Subcutaneous abdominal adipose tissue (tissue), 5 donors: ENCODE data around the gene CTTNBP2.

Experiments used
- H3K27ac ChIP-seq: one replicate; pipeline ENCODE4 v1.7.0; 2013; ENCODE audit warnings: low read depth, mild to moderate bottlenecking, inconsistent platforms, low read length, moderate library complexity
- H3K27me3 ChIP-seq, 5 donors: one replicate each; pipeline ENCODE4 v1.7.0; 2013; ENCODE audit warnings: low read length in 5 of 5, inconsistent platforms in 1 of 5; ENCODE audit not compliant: control insufficient read depth in 5 of 5, insufficient read depth in 4 of 5
- H3K36me3 ChIP-seq, 5 donors: one replicate each; pipeline ENCODE4 v1.7.0; 2013; ENCODE audit warnings: low read length in 5 of 5; ENCODE audit not compliant: control insufficient read depth in 5 of 5, insufficient read depth in 5 of 5
- H3K4me1 ChIP-seq, 5 donors: one replicate each; pipeline ENCODE4 v1.7.0; 2013; ENCODE audit warnings: low read length in 5 of 5, mild to moderate bottlenecking in 3 of 5, moderate library complexity in 1 of 5; ENCODE audit not compliant: control insufficient read depth in 5 of 5, insufficient read depth in 5 of 5
- H3K4me3 ChIP-seq, 5 donors: one replicate each; pipeline ENCODE4 v1.7.0; 2013; ENCODE audit warnings: low read length in 5 of 5, low read depth in 1 of 5
- H3K9ac ChIP-seq, 5 donors: one replicate each; pipeline ENCODE4 v1.7.0; 2013; ENCODE audit warnings: low read length in 5 of 5, mild to moderate bottlenecking in 4 of 5, moderate library complexity in 3 of 5
- H3K9me3 ChIP-seq, 5 donors: one replicate each; pipeline ENCODE4 v1.7.0; 2013; ENCODE audit warnings: low read length in 5 of 5; ENCODE audit not compliant: control insufficient read depth in 5 of 5
- donor health status: healthy.
- donor health status: healthy.
- donor health status: healthy.
- donor health status: healthy.
- donor health status: healthy.

CTTNBP2 gene, protein sequence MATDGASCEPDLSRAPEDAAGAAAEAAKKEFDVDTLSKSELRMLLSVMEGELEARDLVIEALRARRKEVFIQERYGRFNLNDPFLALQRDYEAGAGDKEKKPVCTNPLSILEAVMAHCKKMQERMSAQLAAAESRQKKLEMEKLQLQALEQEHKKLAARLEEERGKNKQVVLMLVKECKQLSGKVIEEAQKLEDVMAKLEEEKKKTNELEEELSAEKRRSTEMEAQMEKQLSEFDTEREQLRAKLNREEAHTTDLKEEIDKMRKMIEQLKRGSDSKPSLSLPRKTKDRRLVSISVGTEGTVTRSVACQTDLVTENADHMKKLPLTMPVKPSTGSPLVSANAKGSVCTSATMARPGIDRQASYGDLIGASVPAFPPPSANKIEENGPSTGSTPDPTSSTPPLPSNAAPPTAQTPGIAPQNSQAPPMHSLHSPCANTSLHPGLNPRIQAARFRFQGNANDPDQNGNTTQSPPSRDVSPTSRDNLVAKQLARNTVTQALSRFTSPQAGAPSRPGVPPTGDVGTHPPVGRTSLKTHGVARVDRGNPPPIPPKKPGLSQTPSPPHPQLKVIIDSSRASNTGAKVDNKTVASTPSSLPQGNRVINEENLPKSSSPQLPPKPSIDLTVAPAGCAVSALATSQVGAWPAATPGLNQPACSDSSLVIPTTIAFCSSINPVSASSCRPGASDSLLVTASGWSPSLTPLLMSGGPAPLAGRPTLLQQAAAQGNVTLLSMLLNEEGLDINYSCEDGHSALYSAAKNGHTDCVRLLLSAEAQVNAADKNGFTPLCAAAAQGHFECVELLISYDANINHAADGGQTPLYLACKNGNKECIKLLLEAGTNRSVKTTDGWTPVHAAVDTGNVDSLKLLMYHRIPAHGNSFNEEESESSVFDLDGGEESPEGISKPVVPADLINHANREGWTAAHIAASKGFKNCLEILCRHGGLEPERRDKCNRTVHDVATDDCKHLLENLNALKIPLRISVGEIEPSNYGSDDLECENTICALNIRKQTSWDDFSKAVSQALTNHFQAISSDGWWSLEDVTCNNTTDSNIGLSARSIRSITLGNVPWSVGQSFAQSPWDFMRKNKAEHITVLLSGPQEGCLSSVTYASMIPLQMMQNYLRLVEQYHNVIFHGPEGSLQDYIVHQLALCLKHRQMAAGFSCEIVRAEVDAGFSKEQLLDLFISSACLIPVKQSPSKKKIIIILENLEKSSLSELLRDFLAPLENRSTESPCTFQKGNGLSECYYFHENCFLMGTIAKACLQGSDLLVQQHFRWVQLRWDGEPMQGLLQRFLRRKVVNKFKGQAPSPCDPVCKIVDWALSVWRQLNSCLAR (N-terminal part only)

DNA sequence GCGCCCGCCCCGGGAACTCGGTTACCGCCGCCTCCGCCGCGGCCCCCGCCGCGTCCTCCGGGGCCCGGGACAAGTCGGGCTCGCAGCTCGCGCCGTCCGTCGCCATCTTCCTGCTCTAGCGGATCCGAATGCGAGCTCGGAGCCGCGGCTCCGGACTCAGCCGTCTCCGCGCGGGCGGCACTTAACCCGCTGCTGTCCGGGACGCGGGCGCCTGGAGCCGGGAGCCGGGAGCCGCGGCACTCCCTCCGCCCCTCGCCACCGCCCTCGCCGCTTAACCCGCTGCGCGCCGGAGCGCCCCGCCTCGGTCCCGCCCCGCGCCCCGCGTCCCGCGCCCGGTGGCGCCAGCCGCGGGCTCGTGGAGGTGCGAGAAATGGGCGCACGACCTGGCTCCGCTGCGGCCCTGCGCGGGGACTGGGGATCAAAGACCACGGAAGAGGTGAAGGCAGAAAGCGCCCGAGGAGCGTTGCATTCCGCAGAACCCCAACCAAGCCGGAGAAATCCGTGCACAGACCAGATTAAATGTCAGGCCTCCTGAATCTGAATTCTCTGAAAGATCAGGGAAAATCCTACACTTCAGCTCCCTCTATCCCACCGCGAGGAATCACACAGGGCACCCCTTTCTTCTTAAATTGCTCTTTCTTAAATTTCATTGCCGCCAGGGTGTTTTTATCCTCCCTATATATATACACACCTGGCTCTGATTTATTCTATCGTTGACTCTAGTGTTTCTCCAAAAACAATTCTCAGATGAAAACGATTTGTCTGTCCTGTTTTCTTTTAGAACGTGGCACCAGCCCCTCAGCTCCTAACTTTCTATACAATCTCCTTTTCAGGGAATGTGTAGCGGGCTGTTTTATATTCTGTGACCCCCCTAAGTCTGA lies at the start of gene CTTNBP2:
Gene CTTNBP2, minus strand, starts transcription at position 132 of the 881 bp plus-strand sequence. Its CDS starts 26 bp downstream, at position 106.
- H3K27me3 ChIP-seq, result no peaks in the 10 kb centered on the region
- peak within 1 kb of the TSS; percentile 77 to 98 (median 89) for H3K4me3 ChIP-seq
- peak within 1 kb of the TSS; percentile 57 to 86 (median 72) for H3K9ac ChIP-seq
- peak within 1 kb of the TSS; percentile 32 for H3K27ac ChIP-seq
- H3K9me3 ChIP-seq, result no peaks in the 10 kb centered on the region
- H3K36me3 ChIP-seq, result no peaks in the 10 kb centered on the region
- H3K4me1 ChIP-seq, result peaks cover 0 to 33% (median 27%) of the 10 kb centered on the region in 5 donors

DNA sequence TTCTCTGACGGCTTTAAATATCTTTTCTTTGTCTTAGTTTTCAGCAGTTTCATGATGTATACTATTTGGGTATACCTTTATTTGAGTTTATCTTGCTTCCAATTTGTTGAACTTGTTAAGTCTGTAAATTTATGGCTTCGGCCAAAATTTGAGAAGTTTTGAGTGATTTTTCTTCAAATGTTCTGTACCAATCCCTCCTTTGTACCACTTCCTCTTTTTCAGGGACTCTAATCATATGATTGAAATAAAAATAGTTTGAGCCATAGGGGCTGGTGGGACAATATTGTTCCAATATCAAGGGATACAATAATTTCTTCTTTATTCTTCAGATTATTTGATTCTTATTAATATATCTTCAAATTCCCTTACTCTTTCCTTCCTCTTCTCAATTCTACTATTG lies 43.1 kb upstream of the CTTNBP2 start:
- H3K27ac ChIP-seq, result no peak overlapping the region
- no peak overlapping the region for H3K9ac ChIP-seq
- no peaks in the 10 kb centered on the region for H3K36me3 ChIP-seq

DNA sequence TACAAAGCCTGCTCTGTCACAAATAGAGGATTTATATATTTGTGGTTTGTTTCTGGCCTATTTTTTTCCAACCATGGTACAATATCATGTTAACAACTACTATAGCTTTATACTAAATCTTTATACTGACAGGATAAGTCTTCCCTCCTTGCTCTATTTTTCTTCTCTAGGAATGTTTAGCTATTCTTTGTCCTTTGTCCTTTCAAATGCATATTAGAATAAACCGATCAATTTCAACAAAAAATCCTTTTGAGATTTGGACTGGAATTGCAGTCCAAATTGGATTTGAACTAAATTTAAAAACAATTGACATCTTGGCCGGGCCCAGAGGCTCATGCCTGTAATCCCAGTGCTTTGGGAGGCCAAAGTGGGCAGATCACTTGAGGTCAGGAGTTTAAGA lies 39.2 kb upstream of the CTTNBP2 start:
- no peaks in the 10 kb centered on the region for H3K27me3 ChIP-seq
- no peak overlapping the region for H3K4me3 ChIP-seq
- no peak overlapping the region for H3K9ac ChIP-seq
- H3K36me3 ChIP-seq, result no peaks in the 10 kb centered on the region
- H3K9me3 ChIP-seq, result peaks cover 0 to 6% (median 0%) of the 10 kb centered on the region in 5 donors
- no peak overlapping the region for H3K27ac ChIP-seq
- no peaks in the 10 kb centered on the region for H3K4me1 ChIP-seq

More for the DNA sequence above, 43.1 kb upstream of the CTTNBP2 start:
- H3K9me3 ChIP-seq, result peaks cover 0 to 6% (median 0%) of the 10 kb centered on the region in 5 donors
- no peaks in the 10 kb centered on the region for H3K27me3 ChIP-seq
- no peak overlapping the region for H3K4me3 ChIP-seq
- H3K4me1 ChIP-seq, result no peaks in the 10 kb centered on the region

DNA sequence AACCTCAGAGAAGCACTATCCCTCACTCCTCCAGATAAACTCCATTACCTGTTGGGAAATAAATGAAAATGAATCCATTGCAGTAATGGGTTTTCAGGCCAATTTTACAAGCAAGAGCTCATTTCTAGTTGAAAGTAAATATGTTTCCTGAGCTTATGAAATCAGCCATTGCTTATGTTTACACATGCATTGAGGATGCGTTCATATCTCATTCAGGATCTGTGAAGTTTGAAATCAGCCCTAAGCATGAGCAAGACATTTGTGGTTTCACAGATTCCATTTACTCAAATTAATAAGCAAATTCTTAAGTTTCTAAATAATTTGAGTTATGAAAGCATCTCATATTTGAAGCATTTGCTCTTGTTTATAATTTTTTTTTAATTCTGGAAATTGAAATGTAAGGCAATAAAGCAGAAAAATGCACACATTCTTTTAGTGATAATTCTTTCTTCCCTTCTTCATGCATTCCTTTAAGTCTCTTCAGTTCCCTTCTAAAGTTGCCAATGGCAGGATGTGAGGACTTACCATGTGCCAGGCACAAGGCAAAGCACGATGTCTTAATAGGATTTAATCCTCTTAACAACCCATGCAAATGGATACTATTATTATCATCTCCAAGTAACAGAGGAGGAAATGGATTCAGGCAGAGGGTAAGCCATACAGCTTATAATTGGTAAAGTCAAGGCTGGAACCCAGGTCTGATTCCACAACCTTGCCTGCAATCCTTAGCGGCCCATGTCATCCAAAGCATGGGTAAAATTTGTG lies 35.0 kb upstream of the CTTNBP2 start:
- H3K4me1 ChIP-seq, result no peaks in the 10 kb centered on the region
- H3K27ac ChIP-seq, result no peak overlapping the region
- no peaks in the 10 kb centered on the region for H3K9me3 ChIP-seq
- no peak overlapping the region for H3K4me3 ChIP-seq
- no peaks in the 10 kb centered on the region for H3K36me3 ChIP-seq
- no peaks in the 10 kb centered on the region for H3K27me3 ChIP-seq
- H3K9ac ChIP-seq, result no peak overlapping the region

DNA sequence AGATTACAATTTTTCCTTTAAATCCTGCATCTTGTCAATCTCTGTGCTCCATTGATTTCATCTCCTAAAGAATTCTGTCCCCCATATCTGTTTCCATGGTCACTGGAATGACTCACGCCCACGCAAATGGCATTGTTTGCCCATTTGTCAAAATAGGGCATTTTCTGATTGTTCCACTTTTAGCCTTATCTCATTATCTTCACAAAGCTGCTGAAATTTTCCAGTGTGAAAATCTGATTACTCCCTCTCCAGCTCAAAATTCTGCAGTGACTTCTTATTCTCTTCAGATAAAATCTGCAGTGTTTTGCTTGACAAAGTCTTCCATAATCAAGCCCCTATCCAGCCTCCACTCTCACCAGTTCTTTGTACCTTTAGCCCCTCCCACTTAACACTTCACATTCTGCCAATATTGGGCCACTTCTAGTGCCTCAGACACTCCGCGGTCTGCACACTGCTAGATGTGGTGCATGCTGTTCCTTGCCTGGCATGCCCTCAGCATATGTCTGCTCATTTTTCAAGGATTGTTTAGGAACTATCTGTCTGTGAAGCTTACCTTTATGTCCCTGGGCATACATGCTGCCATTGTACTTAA lies 33.9 kb upstream of the CTTNBP2 start:
- no peak overlapping the region for H3K27ac ChIP-seq
- H3K9ac ChIP-seq, result no peak overlapping the region
- H3K4me1 ChIP-seq, result no peaks in the 10 kb centered on the region
- no peak overlapping the region for H3K4me3 ChIP-seq
- H3K27me3 ChIP-seq, result no peaks in the 10 kb centered on the region
- no peaks in the 10 kb centered on the region for H3K9me3 ChIP-seq
- no peaks in the 10 kb centered on the region for H3K36me3 ChIP-seq

DNA sequence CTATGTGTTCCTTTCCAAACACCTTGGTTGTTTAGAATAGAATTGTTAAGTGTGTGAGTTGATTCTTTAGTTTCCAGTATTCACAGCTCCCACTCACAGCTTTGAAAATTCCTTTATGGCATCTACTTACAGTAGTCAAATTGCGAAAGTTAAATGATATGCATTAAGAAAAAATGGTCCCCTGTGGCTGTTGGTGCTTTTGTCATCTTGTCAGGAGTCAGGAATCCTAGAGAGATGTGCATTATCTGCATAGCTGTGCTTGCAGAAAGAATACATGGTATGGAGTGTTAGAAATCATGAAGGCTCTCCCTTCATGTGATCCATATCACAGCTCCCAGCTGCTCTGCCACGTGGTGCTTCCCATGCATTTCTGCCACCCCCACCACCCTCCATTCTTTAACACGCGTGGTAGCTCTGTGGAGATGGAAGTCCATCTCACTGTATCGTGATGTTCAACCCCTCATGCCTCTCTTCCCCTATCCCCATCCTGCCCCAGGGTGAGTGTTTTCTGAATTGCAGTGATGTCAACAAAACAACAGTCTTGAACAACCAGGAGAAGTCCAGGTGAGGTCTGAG lies 29.2 kb upstream of the CTTNBP2 start:
- Histone ChIP-seq H3K36me3 (no peaks in the 10 kb centered on the region), H3K27me3 (no peaks in the 10 kb centered on the region), H3K4me1 (no peaks in the 10 kb centered on the region), H3K27ac (no peak overlapping the region), H3K4me3 (no peak overlapping the region), H3K9me3 (no peaks in the 10 kb centered on the region), H3K9ac (no peak overlapping the region)

DNA sequence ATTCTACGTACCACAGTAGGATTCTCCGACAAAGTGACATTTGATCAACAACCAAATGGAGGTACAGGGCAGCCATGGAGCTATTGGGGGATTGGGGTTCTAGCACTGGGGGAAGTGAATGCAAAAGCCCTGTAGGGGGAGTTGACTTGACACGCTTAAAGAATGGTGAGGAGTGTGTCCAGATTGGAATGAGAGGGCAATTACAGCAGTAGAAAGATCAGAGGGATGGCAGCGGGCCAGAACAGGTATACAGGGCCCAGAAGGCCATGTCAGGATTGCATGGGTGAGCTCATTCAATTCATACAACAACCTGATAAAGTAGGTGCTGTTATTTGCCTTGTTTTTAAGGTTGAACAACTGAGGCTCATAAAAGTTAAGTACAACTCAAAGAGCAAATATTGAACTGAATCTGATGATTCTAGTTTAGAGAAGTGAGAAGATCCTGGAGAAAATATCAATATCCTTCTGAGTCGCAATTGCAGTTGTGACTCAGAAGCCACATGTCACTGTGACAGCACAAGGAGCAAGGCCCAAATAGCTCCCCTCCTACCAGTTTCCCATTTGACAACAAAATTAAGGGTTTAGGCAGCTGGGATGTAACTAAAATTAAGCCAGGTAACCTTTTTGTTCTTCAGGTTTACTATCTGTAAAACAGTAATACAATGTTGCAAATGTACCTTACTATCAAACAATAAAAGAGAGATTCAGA lies 28.0 kb upstream of the CTTNBP2 start:
- Histone ChIP-seq H3K9ac (no peak overlapping the region), H3K27ac (no peak overlapping the region), H3K4me3 (no peak overlapping the region), H3K27me3 (no peaks in the 10 kb centered on the region), H3K36me3 (no peaks in the 10 kb centered on the region), H3K9me3 (no peaks in the 10 kb centered on the region), H3K4me1 (no peaks in the 10 kb centered on the region)

DNA sequence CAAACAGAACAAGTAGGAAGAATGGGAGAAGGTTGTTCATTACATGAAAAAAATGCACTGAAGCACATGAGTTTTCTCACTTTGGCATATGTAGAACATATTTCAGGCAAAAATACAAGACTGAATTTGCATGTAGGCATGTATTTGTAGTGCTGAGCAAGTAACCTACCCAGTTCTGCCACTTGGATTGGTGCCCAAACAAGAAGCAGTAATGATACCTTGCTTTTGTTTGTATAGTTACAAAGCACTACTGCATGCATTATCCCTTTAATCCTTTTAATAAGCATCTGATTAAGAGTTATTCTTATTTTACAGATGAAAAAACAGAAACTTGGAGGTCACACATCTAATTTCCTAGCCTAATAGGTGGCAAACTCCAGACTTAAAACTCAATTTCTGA lies 23.1 kb upstream of the CTTNBP2 start:
- Histone ChIP-seq H3K27ac (no peak overlapping the region), H3K9me3 (no peaks in the 10 kb centered on the region), H3K9ac (no peak overlapping the region), H3K4me1 (no peaks in the 10 kb centered on the region), H3K4me3 (no peak overlapping the region), H3K36me3 (no peaks in the 10 kb centered on the region), H3K27me3 (no peaks in the 10 kb centered on the region)
